HL-60 (cell line): ENCODE results near the gene CFAP161.

Experiments
- CTCF ChIP-seq: IDR thresholded peaks from one replicate; pipeline ENCODE4 v1.5.1; 2011; ENCODE audit warnings: low read length, control low read depth, inconsistent platforms; ENCODE audit not compliant: insufficient read depth
- POLR2AphosphoS5 ChIP-seq: IDR thresholded peaks from 2 replicates; pipeline ENCODE4 v1.6.1; 2012; ENCODE audit warnings: low read depth
- TF ChIP-seq, protein P1 (sequence below): IDR thresholded peaks from 2 replicates; pipeline ENCODE4 v1.6.1; 2012; ENCODE audit warnings: low read depth; ENCODE audit not compliant: insufficient replicate concordance

DNA sequence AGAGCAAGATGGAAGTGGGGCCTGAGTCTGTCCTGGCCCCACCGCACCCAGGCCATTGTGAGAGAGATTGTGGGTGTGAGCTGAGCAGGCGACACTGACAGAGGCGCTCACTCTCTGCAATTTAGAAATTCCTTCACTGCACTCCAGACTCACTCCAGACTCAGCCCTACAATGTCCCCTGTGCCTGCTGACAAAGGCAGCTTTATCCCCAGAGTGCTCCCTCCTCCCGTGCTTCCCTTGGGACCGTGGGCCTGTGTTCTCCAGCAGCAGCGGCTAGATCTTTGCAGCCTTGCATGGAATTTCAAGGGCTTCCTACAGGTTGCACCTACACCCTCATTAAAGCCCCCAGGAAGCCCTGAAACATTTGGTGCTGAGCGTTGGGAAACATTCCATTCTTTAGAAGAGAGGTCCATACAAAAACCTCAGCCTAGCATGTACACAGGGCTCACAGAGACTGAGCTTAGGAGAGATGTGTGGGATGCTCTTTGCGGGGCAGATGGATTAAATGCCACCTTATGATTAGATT, 61.3 kb downstream of the CFAP161 start:
- TF ChIP-seq CTCF (no peak), POLR2AphosphoS5 (no peak)
- TF ChIP-seq, protein P1, sequence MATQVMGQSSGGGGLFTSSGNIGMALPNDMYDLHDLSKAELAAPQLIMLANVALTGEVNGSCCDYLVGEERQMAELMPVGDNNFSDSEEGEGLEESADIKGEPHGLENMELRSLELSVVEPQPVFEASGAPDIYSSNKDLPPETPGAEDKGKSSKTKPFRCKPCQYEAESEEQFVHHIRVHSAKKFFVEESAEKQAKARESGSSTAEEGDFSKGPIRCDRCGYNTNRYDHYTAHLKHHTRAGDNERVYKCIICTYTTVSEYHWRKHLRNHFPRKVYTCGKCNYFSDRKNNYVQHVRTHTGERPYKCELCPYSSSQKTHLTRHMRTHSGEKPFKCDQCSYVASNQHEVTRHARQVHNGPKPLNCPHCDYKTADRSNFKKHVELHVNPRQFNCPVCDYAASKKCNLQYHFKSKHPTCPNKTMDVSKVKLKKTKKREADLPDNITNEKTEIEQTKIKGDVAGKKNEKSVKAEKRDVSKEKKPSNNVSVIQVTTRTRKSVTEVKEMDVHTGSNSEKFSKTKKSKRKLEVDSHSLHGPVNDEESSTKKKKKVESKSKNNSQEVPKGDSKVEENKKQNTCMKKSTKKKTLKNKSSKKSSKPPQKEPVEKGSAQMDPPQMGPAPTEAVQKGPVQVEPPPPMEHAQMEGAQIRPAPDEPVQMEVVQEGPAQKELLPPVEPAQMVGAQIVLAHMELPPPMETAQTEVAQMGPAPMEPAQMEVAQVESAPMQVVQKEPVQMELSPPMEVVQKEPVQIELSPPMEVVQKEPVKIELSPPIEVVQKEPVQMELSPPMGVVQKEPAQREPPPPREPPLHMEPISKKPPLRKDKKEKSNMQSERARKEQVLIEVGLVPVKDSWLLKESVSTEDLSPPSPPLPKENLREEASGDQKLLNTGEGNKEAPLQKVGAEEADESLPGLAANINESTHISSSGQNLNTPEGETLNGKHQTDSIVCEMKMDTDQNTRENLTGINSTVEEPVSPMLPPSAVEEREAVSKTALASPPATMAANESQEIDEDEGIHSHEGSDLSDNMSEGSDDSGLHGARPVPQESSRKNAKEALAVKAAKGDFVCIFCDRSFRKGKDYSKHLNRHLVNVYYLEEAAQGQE: no peak
